ENCODE data around the gene SORBS2. TPM values are rescaled to one million over a fixed set of nuclear protein-coding genes. Genes with fewer than 3 reads are reported as not detected.
A peak's percentile ranks its signal among the peaks of the same experiment; 100 is the strongest.

The SORBS2 gene
- total RNA-seq, 1 donor from 2014 or later = 18.8 TPM

DNA sequence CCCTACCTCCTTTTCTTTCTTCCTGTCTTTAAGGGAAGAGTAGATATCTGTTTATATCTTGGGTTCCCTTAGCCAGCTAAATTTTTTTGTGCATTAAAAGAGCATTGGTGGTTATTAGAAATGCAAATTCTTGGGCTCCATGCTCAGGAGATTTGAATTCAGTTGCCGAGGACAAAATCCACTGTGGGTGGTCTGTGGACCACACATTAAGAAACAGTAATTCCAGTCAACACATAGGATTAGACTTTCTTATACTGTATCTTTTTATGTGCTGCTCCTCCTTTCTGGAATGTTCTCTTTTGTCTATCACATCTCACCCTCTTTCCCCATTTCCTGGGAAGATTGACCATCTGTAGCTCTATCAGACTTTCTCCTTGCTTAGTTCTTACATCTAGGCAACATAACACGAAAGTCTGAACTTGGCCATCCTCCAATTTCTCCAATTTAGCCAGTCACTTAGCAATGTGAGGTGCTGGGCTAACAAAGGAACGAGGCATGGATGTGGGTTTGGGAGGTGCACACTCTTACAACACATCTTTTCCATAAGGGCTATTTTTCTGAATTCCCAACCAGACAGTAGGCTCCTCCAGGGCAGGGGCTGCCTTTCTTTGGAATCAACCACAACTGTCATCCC, 271.4 kb downstream of the SORBS2 start:
- no peak overlapping the region for H3K4me3 ChIP-seq (ENCODE audit: low read depth, low read length)
- peaks cover 4% of the 10 kb centered on the region for H3K27me3 ChIP-seq (ENCODE audit: control insufficient read depth, insufficient read depth, low read length)
- no peak for DNase-seq (ENCODE audit: low read depth)
- TF ChIP-seq CTCF (IDR thresholded peaks at IDR 0.05; ENCODE audit: insufficient read depth, low read length, poor library complexity, severe bottlenecking) = no peak
- no peaks in the 10 kb centered on the region for H3K36me3 ChIP-seq (ENCODE audit: control insufficient read depth, insufficient read depth, low read length)

DNA sequence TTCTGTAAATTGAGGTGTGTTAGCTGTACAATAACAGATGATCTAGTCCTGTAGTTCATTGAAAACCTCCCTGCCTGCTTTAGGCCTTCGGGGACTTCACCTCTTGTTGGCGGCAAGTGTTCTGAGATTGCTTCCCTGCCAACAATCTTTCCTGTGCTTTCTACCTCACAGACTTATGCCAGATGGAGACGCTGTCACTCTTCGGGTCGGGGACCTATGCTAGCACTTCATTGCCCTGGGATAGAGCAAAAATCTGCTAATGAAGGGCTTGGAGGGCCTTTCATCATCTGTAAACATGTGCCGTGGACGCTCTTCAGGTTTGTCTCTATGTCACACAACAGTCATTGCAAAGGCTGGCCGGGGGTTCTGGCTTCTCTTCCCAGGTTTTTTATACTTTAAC, 272.0 kb downstream of the SORBS2 start:
- H3K27me3 ChIP-seq (ENCODE audit: control insufficient read depth, insufficient read depth, low read length) = peaks cover 4% of the 10 kb centered on the region
- H3K36me3 ChIP-seq (ENCODE audit: control insufficient read depth, insufficient read depth, low read length) = no peaks in the 10 kb centered on the region
- H3K4me3 ChIP-seq (ENCODE audit: low read depth, low read length) = no peak overlapping the region
- TF ChIP-seq CTCF (IDR thresholded peaks at IDR 0.05; ENCODE audit: insufficient read depth, low read length, poor library complexity, severe bottlenecking) = no peak
- DNase-seq (ENCODE audit: low read depth) = no peak

GRCh38 chr4:185538806-185539205, 273.2 kb downstream of the SORBS2 start:
- Histone ChIP-seq H3K36me3 (ENCODE audit: control insufficient read depth, insufficient read depth, low read length) (no peaks in the 10 kb centered on the region), H3K27me3 (ENCODE audit: control insufficient read depth, insufficient read depth, low read length) (peaks cover 4% of the 10 kb centered on the region), H3K4me3 (ENCODE audit: low read depth, low read length) (no peak overlapping the region)
- DNase-seq (ENCODE audit: low read depth) = no peak
- TF ChIP-seq CTCF (IDR thresholded peaks at IDR 0.05; ENCODE audit: insufficient read depth, low read length, poor library complexity, severe bottlenecking) = no peak

DNA sequence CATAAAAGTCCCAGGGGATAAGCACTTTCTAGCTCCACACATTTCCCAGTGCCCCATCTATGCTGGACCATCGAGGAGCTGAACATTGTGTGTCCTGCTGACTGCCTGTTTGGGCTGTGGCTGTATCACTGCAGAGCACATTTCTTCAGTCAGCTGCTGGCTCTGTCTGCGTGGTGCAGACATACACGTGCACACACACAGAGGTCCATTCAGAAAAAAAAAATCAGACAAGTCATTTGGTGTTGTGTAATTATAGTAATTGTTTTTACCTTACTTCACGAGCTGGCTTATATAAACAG, 275.6 kb downstream of the SORBS2 start:
- peaks cover 6% of the 10 kb centered on the region for H3K27me3 ChIP-seq (ENCODE audit: control insufficient read depth, insufficient read depth, low read length)
- no peaks in the 10 kb centered on the region for H3K36me3 ChIP-seq (ENCODE audit: control insufficient read depth, insufficient read depth, low read length)
- no peak for DNase-seq (ENCODE audit: low read depth)
- no peak overlapping the region for H3K4me3 ChIP-seq (ENCODE audit: low read depth, low read length)
- no peak for TF ChIP-seq CTCF (IDR thresholded peaks at IDR 0.05; ENCODE audit: insufficient read depth, low read length, poor library complexity, severe bottlenecking)

- no peak for DNase-seq (ENCODE audit: low read depth)
- Histone ChIP-seq H3K4me3 (ENCODE audit: low read depth, low read length) (peak overlapping the region; percentile 73), H3K36me3 (ENCODE audit: control insufficient read depth, insufficient read depth, low read length) (no peaks in the 10 kb centered on the region), H3K27me3 (ENCODE audit: control insufficient read depth, insufficient read depth, low read length) (peaks cover 6% of the 10 kb centered on the region)
- TF ChIP-seq CTCF (IDR thresholded peaks at IDR 0.05; ENCODE audit: insufficient read depth, low read length, poor library complexity, severe bottlenecking) = no peak
These were observed 276.2 kb downstream of the SORBS2 start for GRCh38 chr4:185535612-185536410.
